IPS-20b (cell line): ENCODE results near the gene GUF1.
A peak's percentile ranks its signal among the peaks of the same experiment; 100 is the strongest.
"Not testable (repeated sequence)": the region's sequence is repeated elsewhere in the genome, so short reads cannot be mapped to it uniquely, and the experiment has no call there.

Experiments
- H3K27ac ChIP-seq: one replicate; pipeline ENCODE4 v1.5.1; 2013; ENCODE audit warnings: low read length
- H3K27me3 ChIP-seq: 2 replicates; pipeline ENCODE4 v1.6.1; 2013; ENCODE audit warnings: mild to moderate bottlenecking, low read length, inconsistent platforms; ENCODE audit not compliant: insufficient read depth
- H3K36me3 ChIP-seq: 2 replicates; pipeline ENCODE4 v1.6.1; 2013; ENCODE audit warnings: low read depth, mild to moderate bottlenecking, inconsistent platforms, low read length, moderate library complexity; ENCODE audit not compliant: insufficient read depth
- H3K4me1 ChIP-seq: 2 replicates; pipeline ENCODE4 v1.6.1; 2013; ENCODE audit warnings: mild to moderate bottlenecking, control low read depth, inconsistent platforms, low read length, moderate library complexity; ENCODE audit not compliant: insufficient read depth
- H3K4me3 ChIP-seq: 2 replicates; pipeline ENCODE4 v1.5.1; 2013; ENCODE audit warnings: mild to moderate bottlenecking, low read length, inconsistent platforms
- H3K9ac ChIP-seq: 2 replicates; pipeline ENCODE4 v1.6.1; 2013; ENCODE audit warnings: low read depth, mild to moderate bottlenecking, inconsistent platforms, low read length, moderate library complexity
- H3K9me3 ChIP-seq: 2 replicates; pipeline ENCODE4 v1.6.1; 2013; ENCODE audit warnings: mild to moderate bottlenecking, low read depth, low read length, inconsistent platforms; ENCODE audit not compliant: insufficient read depth

GUF1 gene

GRCh38 chr4:44716597-44716996, 38.4 kb downstream of the GUF1 start:
- Histone ChIP-seq H3K9ac (no peak overlapping the region), H3K27ac (no peak overlapping the region), H3K9me3 (no peaks in the 10 kb centered on the region), H3K36me3 (peaks cover 6% of the 10 kb centered on the region; the same call in 1 of the 2 replicates), H3K4me1 (peaks cover 7% of the 10 kb centered on the region; the same call in 1 of the 2 replicates), H3K27me3 (no peaks in the 10 kb centered on the region), H3K4me3 (no peak overlapping the region)

- Histone ChIP-seq H3K36me3 (no peaks in the 10 kb centered on the region), H3K9ac (no peak overlapping the region), H3K4me3 (no peak overlapping the region), H3K27ac (no peak overlapping the region), H3K27me3 (peaks cover 6% of the 10 kb centered on the region; the same call in 1 of the 2 replicates), H3K9me3 (no peaks in the 10 kb centered on the region), H3K4me1 (peaks cover 7% of the 10 kb centered on the region; the same call in 1 of the 2 replicates)
Measured at GRCh38 chr4:44720371-44720770, 42.2 kb downstream of the GUF1 start.

GRCh38 chr4:44722001-44722400, 43.8 kb downstream of the GUF1 start:
- Histone ChIP-seq H3K27me3 (peaks cover 16% of the 10 kb centered on the region), H3K36me3 (no peaks in the 10 kb centered on the region), H3K27ac (no peak overlapping the region), H3K9me3 (no peaks in the 10 kb centered on the region), H3K9ac (no peak overlapping the region), H3K4me1 (peaks cover 7% of the 10 kb centered on the region; the same call in 1 of the 2 replicates), H3K4me3 (no peak overlapping the region)

DNA sequence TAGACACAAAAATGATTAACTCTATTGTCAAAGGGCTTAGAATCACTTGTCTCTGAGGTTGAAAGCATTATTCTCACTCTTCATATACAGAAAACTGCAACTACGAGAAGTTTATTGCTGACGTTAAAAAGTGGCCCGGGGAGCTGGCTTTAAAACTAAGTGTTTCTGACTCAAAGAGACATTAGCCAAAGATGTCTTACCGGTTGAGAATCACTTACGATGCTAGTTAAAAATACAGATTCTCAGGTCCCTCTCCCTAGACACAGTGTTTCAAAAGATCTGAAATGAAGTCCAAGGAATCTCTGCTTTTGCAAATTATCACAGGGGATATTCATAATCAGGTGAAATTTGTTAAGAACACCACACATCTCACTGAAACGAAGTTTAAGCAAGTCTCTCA, 46.9 kb downstream of the GUF1 start:
- no peak overlapping the region for H3K27ac ChIP-seq
- H3K27me3 ChIP-seq, result peaks cover 25% of the 10 kb centered on the region
- H3K9ac ChIP-seq, result peak overlapping the region; percentile 46; the same call in 1 of the 2 replicates
- H3K4me3 ChIP-seq, result peak overlapping the region; percentile 81
- H3K36me3 ChIP-seq, result no peaks in the 10 kb centered on the region
- no peaks in the 10 kb centered on the region for H3K9me3 ChIP-seq
- H3K4me1 ChIP-seq, result no peaks in the 10 kb centered on the region

DNA sequence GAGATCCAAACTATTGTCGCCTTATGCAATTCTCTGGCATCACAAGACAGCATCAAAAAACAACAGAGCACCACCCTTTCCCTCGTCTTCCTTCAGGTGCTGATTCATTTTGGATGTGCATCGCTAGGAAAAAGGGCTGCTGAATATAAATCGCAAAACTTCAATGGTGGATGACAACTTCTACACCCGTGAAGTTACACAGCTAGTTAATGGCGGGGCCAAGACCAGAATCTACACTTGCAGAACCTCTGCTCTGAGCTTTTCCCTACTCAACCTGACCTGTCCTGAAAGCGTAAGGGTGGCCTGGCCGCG, 47.5 kb downstream of the GUF1 start:
- Histone ChIP-seq H3K4me3 (peak overlapping the region; percentile 81), H3K4me1 (no peaks in the 10 kb centered on the region), H3K27ac (no peak overlapping the region), H3K9ac (peak overlapping the region; percentile 46; the same call in 1 of the 2 replicates), H3K27me3 (peaks cover 25% of the 10 kb centered on the region), H3K36me3 (no peaks in the 10 kb centered on the region), H3K9me3 (no peaks in the 10 kb centered on the region)

DNA sequence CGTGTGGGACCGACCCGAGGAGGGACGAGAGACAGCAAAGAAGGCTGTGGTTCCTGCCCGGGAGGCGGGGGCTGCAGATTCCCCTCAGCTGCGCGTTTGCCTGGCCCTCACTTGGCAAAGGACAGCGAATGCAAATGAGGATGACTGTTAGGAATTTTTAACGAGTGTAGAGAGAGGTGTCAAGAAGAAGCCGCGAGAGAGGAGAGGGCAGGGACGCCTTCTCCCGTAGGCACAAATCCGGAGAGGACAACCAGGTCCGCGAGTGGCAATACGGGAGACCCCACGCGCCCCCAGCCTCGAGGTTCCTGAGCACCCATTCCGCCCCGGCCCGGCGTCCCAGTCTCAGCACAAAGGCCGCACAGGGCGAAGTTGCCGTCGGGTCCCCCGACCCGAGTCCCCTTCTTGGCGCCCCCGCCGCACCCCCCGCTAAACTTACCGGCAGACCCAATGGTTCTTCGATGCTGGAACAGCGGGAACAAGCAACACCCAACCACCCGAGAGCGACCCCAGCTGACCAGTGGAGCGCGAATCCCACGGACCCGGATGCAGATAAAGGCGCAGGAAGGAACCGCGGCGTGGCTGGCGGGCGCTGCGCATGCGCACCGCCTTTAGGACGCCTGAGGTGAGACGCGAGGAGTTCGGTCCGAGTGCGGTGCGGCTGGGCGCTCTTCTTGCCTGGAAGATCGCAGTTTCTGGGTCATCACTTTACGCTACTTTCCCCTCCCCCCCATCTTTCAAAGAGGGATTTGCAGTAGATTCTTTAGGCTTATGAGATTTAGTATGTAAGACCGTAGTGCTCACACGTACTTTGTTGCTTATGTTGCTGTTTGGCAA, 48.0 kb downstream of the GUF1 start, which contains the start of gene GNPDA2:
GNPDA2 (minus strand) TSS at position 519 of the 834 bp plus-strand sequence. CDS start 4,349 bp downstream, outside the sequence.
- H3K9ac ChIP-seq, result peak within 1 kb of the TSS; percentile 46; the same call in 1 of the 2 replicates
- H3K9me3 ChIP-seq, result no peaks in the 10 kb centered on the region
- H3K4me1 ChIP-seq, result no peaks in the 10 kb centered on the region
- peak within 1 kb of the TSS; percentile 81 for H3K4me3 ChIP-seq
- H3K36me3 ChIP-seq, result no peaks in the 10 kb centered on the region
- H3K27me3 ChIP-seq, result peaks cover 25% of the 10 kb centered on the region
- no peak within 1 kb of the TSS for H3K27ac ChIP-seq

DNA sequence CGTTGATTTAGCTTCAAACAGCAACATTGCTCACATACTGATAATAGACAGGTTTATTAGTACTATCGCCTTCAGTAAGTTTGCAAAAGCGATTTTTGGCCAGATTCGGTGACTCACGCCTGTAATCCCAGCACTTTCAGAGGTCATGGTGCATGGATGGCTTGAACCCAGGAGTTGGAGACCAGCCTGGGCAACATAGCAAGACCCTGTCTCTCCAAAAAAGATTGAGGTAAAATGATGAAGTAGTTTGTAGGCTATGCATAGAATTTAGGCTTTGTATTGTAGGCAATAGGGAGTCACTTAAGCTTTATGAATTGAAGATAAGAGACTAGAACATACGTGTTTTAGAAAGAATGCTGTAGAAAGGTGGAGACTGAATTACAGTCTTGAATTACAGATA, 49.3 kb downstream of the GUF1 start:
- H3K9me3 ChIP-seq, result no peaks in the 10 kb centered on the region
- H3K4me3 ChIP-seq, result no peak overlapping the region
- no peaks in the 10 kb centered on the region for H3K4me1 ChIP-seq
- H3K9ac ChIP-seq, result no peak overlapping the region
- H3K27ac ChIP-seq, result no peak overlapping the region
- H3K36me3 ChIP-seq, result no peaks in the 10 kb centered on the region
- H3K27me3 ChIP-seq, result peaks cover 25% of the 10 kb centered on the region

DNA sequence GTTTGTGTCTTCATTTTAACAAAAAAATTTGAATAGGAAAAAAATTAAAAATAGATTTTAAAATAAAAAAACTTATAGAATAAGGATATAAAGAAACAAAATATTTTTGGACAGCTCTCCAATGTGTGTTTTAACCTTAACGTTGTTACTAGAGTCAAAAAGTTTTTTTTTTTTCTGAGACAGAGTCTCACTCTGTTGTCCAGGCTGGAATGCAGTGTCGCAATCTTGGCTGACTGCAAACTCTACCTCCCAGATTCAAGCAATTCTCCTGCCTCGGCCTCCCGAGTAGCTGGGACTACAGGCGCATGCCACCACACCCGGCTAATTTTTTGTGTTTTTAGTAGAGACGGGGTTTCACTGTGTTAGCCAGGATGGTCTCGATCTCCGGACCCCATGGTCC, 50.5 kb downstream of the GUF1 start:
- H3K36me3 ChIP-seq, H3K27ac ChIP-seq, H3K4me1 ChIP-seq, H3K9me3 ChIP-seq, H3K9ac ChIP-seq, H3K4me3 ChIP-seq: not testable (repeated sequence)
- H3K27me3 ChIP-seq, result peaks cover 25% of the 10 kb centered on the region

DNA sequence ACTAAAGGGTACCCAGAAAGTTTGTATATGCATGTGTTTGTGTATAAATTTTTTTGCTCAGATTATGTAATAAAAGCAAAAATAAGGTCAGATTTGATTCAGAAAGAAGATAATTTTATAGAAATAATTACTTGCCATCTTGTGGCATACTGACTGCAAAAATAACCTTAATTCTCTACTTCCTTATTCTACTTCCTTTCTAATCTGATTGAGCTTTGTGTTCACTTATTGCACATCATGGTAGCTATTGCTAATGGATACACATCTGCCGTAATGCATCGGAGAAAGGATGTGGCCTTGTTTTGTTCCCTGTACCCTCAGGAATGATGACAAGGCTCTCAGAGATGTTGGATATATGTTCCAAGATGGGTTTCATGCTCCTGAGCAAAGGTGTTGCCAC, 58.7 kb downstream of the GUF1 start:
- H3K36me3 ChIP-seq, result no peaks in the 10 kb centered on the region
- H3K4me1 ChIP-seq, result no peaks in the 10 kb centered on the region
- H3K9me3 ChIP-seq, result no peaks in the 10 kb centered on the region
- no peaks in the 10 kb centered on the region for H3K27me3 ChIP-seq
- no peak overlapping the region for H3K9ac ChIP-seq
- H3K27ac ChIP-seq, result no peak overlapping the region
- no peak overlapping the region for H3K4me3 ChIP-seq

- H3K9me3 ChIP-seq, result no peaks in the 10 kb centered on the region
- no peaks in the 10 kb centered on the region for H3K4me1 ChIP-seq
- H3K36me3 ChIP-seq, result no peaks in the 10 kb centered on the region
- no peaks in the 10 kb centered on the region for H3K27me3 ChIP-seq
- H3K4me3 ChIP-seq, result no peak overlapping the region
- H3K9ac ChIP-seq, result no peak overlapping the region
- H3K27ac ChIP-seq, result no peak overlapping the region
Measured at GRCh38 chr4:44738615-44739014, 60.4 kb downstream of the GUF1 start.

DNA sequence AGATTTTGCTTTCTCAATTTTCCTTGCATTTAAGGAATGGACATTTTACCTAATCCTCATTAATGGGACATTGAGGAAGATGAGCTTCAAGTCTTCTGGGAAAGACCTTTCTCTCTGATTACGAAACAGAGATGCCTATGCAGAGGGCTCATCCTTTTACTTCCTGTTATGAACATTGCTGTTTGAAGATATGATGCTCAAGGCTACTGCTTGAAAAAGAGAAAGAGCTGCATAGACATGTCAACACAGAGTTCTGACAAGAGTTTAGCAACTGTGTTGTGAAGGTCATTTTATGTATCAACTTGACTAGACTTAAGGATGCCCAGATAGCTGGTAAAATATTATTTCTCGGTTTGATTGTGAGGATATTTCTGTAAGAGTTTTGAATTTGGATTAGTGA, 62.0 kb downstream of the GUF1 start:
- Histone ChIP-seq H3K27me3 (no peaks in the 10 kb centered on the region), H3K27ac (no peak overlapping the region), H3K36me3 (no peaks in the 10 kb centered on the region), H3K4me1 (no peaks in the 10 kb centered on the region), H3K9ac (no peak overlapping the region), H3K9me3 (no peaks in the 10 kb centered on the region), H3K4me3 (no peak overlapping the region)
